Measurements from ENCODE around the gene POLR2L. TPM values are rescaled to one million over a fixed set of nuclear protein-coding genes. Genes with fewer than 3 reads are reported as not detected.

The POLR2L gene
- total RNA-seq, 2 experiments from 2014 or later: 90.3 to 96.0 TPM

DNA sequence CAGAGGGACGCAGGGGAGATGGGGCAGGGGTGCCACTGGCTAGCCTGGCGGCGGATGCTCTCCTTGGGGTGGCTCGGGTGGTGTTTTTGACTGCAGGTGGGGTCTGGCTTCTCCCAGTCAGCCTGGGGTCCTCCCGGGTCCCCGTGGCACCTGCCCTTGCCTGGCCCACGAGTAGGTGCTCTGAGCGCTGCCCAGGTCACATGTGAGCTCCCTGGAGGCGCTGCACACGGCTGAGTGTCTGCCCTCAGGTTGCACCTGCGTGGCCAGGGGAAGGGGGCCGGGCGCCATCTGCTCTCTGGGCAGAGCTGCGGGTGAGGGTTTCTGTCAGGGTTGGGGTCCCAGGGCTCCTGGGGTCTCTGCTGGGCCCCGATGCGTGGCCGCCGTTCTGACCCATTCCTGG lies 5.5 kb upstream of the POLR2L start:
- Mint-ChIP-seq H3K9me3 (no peaks in the 10 kb centered on the region), H3K27ac (no peak overlapping the region), H3K4me3 (no peak overlapping the region), H3K36me3 (ENCODE audit: low read depth) (no peaks in the 10 kb centered on the region), H3K27me3 (peaks cover 2% of the 10 kb centered on the region), H3K4me1 (peaks cover 18% of the 10 kb centered on the region)
- DNase-seq: no peak
- ChIA-PET POLR2A (no interaction called here), CTCF (interaction anchor here (1.0 to 3.4 kb wide), 6 partner anchors 9 to 205 kb away, joined by 3 to 19 read pairs (median 5); partner anchors contain the start of gene CD151)

- no peak for DNase-seq
- POLR2A ChIA-PET: no interaction called here
- Mint-ChIP-seq H3K36me3 (ENCODE audit: low read depth) (no peaks in the 10 kb centered on the region), H3K27me3 (peaks cover 2% of the 10 kb centered on the region), H3K4me3 (no peak overlapping the region), H3K4me1 (peaks cover 18% of the 10 kb centered on the region), H3K27ac (no peak overlapping the region), H3K9me3 (no peaks in the 10 kb centered on the region)
- CTCF ChIA-PET: interaction anchor here (1.0 to 3.4 kb wide), 3 partner anchors 13 to 78 kb away, joined by 3 to 19 read pairs (median 3); partner anchors contain the start of gene CD151
These were observed 4.3 kb upstream of the POLR2L start for GRCh38 chr11:846496-847098.

- Mint-ChIP-seq H3K9me3 (no peaks in the 10 kb centered on the region), H3K4me3 (no peak overlapping the region), H3K4me1 (peaks cover 23% of the 10 kb centered on the region), H3K27me3 (peaks cover 2% of the 10 kb centered on the region), H3K27ac (no peak overlapping the region), H3K36me3 (ENCODE audit: low read depth) (no peaks in the 10 kb centered on the region)
- ChIA-PET CTCF (interaction anchor here (1.0 to 3.4 kb wide), 3 partner anchors 12 to 79 kb away, joined by 3 to 19 read pairs (median 3); partner anchors contain the start of gene CD151), POLR2A (no interaction called here)
- no peak for DNase-seq
These were observed 3.7 kb upstream of the POLR2L start for GRCh38 chr11:845872-846495.

DNA sequence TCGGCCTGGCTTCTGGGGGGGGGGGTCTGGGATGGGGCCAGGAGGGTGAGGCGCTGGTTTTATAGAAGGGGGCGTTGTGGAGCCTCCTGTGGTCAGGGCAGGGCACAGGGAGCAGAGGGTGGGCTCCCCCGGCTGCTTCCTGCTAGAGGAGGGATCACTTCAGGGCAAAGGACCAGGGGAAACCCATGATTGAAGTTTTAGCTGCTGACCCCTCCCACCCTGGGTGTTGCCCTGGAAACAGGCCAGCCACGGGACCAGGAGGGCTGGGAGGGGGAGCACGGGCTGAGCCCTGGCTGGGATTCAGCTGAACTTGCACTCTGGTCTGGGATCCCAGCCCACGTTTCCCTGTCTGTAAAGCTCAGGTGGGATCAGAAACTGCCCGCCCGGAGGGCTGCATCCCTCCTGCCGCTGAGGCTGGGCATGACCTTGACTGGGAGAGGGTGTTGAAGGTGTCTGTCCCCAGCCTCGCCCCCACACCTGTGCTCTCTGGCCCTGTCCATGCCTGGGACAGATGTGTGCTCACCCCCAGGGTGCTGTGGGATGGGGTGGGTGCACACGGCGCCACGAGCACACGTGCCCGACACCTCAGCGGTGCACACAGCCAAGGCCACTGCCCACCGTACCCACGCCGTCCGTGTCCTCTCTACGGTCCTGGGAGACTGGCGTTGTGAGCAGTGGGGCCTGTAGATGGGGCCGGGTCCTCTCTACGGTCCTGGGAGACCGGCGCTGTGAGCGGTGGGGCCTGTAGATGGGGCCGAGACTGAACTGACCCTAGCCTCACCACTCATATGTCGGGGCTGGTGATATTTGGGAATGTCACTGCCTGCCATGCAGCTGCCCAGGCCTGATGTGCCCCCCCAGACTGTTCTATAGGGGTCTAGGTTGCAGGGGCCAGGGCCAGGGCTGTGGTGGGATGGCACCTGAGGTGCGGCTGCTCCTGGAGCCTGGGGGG lies 2.6 kb upstream of the POLR2L start:
- Mint-ChIP-seq H3K36me3 (ENCODE audit: low read depth) (peaks cover 3% of the 10 kb centered on the region), H3K27ac (no peak overlapping the region), H3K4me3 (no peak overlapping the region), H3K9me3 (no peaks in the 10 kb centered on the region), H3K27me3 (peaks cover 2% of the 10 kb centered on the region), H3K4me1 (peaks cover 33% of the 10 kb centered on the region)
- ChIA-PET POLR2A (no interaction called here), CTCF (interaction anchor here (0.6 kb wide), 1 partner anchor 730 kb away, joined by 3 read pairs; no protein-coding TSS in a partner anchor)
- no peak for DNase-seq

DNA sequence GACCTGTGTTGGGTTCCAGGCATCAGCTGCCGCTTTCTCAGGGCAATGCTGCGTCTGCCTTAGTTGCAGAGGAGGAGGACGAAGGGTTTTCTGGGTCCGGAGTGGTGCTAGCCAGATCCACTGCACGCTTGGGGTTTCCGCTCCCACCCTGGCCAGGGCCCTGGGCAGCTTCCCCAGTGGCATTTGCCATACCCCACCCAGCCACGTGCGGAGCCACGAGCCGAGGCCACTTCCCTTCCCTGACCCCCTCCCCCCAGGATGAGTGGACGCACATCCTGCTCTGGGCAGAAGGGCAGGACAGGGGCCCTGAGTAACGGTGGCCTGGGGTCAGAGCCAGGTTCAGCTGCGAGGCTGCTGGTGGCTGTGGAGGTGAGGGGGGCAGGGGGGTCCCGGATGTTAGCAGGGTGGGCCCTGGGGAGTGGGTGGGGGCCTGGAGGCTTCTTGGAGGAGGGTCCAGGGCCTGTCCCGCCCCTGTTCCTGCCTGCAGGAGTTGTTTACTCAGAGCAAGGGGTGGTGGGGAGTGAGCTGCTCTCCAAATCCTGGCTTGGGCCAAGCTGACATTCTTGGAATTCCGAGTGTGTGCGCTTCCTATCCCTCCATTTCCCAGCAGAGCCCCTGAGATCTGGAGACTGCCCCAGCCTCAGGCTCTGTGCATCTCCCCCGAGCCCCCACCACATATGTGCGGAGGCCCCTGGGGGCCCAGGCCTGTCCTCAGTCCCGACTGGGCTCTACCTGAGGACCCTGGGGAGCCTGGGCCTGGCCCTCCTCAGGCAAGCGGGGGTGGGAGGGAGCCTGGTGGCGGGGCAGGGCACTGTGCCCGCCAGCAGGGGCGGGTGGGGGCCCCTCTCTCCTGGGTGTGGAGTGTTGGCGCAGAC lies 1.7 kb upstream of the POLR2L start:
- H3K4me1 Mint-ChIP-seq: peaks cover 34% of the 10 kb centered on the region
- H3K4me3 Mint-ChIP-seq: peak overlapping the region; percentile 70
- H3K9me3 Mint-ChIP-seq: no peaks in the 10 kb centered on the region
- H3K27me3 Mint-ChIP-seq: peaks cover 2% of the 10 kb centered on the region
- H3K36me3 Mint-ChIP-seq (ENCODE audit: low read depth): peaks cover 3% of the 10 kb centered on the region
- POLR2A ChIA-PET: no interaction called here
- peak overlapping the region; percentile 42 for H3K27ac Mint-ChIP-seq
- DNase-seq: no peak
- CTCF ChIA-PET: interaction anchor here (0.8 to 1.4 kb wide), 3 partner anchors 11 to 68 kb away, joined by 3 to 4 read pairs (median 3); partner anchors contain the start of genes CD151 and CRACR2B

- ChIA-PET CTCF (interaction anchor here (0.7 to 1.8 kb wide), 6 partner anchors 10 to 69 kb away, joined by 3 to 4 read pairs (median 3); partner anchors contain the start of genes CD151 and CRACR2B), POLR2A (no interaction called here)
- no peak for DNase-seq
- peak overlapping the region; percentile 70 for H3K4me3 Mint-ChIP-seq
- H3K4me1 Mint-ChIP-seq: peaks cover 29% of the 10 kb centered on the region
- H3K27me3 Mint-ChIP-seq: peaks cover 2% of the 10 kb centered on the region
- H3K9me3 Mint-ChIP-seq: no peaks in the 10 kb centered on the region
- H3K36me3 Mint-ChIP-seq (ENCODE audit: low read depth): peaks cover 5% of the 10 kb centered on the region
- H3K27ac Mint-ChIP-seq: peak overlapping the region; percentile 42
These were observed 881 bp upstream of the POLR2L start for GRCh38 chr11:843086-843734.

DNA sequence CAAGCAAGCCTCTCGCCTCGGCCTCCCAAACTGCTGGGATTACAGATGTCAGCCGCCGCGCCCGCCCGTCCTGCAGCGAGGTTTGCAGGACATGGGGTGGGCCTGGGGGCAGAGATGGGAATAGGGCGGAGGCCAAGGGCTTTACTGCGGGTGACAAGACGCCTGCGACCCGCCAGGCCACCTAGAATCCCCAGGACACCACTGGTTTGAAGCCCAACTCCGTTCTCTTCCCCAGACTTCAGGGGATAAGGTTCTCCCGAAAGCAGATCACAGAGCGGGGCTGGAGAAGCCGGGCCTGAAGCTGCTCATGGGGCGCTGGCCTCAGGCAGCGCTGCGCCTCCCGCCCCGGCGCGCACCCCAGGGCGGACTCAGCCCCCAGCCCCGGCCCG lies 354 bp downstream of the POLR2L start:
- no peaks in the 10 kb centered on the region for H3K9me3 Mint-ChIP-seq
- DNase-seq: no peak
- peaks cover 5% of the 10 kb centered on the region for H3K36me3 Mint-ChIP-seq (ENCODE audit: low read depth)
- CTCF ChIA-PET: interaction anchor here (1.0 to 1.8 kb wide), 4 partner anchors 9 to 733 kb away, joined by 3 to 7 read pairs (median 4); partner anchors contain the start of gene CD151
- H3K4me1 Mint-ChIP-seq: peaks cover 29% of the 10 kb centered on the region
- peak overlapping the region; percentile 84 for H3K27ac Mint-ChIP-seq
- POLR2A ChIA-PET: no interaction called here
- peaks cover 2% of the 10 kb centered on the region for H3K27me3 Mint-ChIP-seq
- peak overlapping the region; percentile 81 for H3K4me3 Mint-ChIP-seq

DNA sequence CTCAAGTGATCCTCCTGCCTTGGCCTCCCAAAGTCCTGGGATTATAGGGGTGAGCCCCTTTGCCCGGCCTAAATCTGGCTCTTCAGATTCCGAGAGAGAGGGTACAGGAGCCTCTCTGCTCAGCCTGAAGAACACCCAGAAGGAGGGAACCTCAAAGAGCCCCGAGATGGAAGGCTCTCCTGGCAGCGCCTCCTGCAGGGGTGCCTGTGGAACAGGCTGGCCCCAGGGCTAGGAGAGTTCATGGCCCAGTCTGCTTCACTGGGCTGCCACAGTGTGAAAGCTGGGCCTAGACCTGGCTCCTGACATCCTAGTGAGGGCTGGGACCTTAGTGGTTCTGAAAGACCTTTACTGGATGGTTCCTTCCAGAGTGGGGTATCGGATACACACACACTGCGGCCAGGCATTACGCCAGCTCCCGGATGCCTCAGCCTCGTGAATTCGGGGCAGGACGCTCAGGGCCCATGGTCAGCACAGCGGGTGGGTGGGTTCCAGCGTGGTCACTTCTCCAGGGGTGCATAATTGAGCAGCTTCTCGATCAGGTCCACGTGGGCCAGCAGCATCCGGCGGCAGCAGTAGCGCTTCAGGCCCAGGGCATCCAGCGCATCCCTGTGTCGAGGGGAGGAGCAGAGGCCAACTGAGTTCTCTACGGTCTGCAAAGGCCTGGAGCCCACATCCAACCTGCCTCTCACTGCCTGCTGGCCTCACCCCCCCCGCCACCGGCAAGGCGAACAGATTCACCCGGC lies 2.3 kb downstream of the POLR2L start:
- ChIA-PET POLR2A (no interaction called here), CTCF (interaction anchor here (1.8 kb wide), 1 partner anchor 7 kb away, joined by 7 read pairs; the partner anchor contains the start of gene CD151)
- H3K4me1 Mint-ChIP-seq: peaks cover 28% of the 10 kb centered on the region
- no peaks in the 10 kb centered on the region for H3K9me3 Mint-ChIP-seq
- DNase-seq: no peak
- H3K36me3 Mint-ChIP-seq (ENCODE audit: low read depth): peaks cover 5% of the 10 kb centered on the region
- H3K4me3 Mint-ChIP-seq: peak overlapping the region; percentile 81
- peak overlapping the region; percentile 63 for H3K27ac Mint-ChIP-seq
- H3K27me3 Mint-ChIP-seq: peaks cover 2% of the 10 kb centered on the region

GRCh38 chr11:839280-839623 lies 3.1 kb downstream of the POLR2L start:
- no peak overlapping the region for H3K27ac Mint-ChIP-seq
- no peak overlapping the region for H3K4me3 Mint-ChIP-seq
- POLR2A ChIA-PET: no interaction called here
- peaks cover 24% of the 10 kb centered on the region for H3K4me1 Mint-ChIP-seq
- no peaks in the 10 kb centered on the region for H3K9me3 Mint-ChIP-seq
- peaks cover 2% of the 10 kb centered on the region for H3K27me3 Mint-ChIP-seq
- H3K36me3 Mint-ChIP-seq (ENCODE audit: low read depth): peaks cover 5% of the 10 kb centered on the region
- CTCF ChIA-PET: no interaction called here
- no peak for DNase-seq

GRCh38 chr11:838441-839279 lies 3.7 kb downstream of the POLR2L start:
- POLR2A ChIA-PET: no interaction called here
- H3K27ac Mint-ChIP-seq: no peak overlapping the region
- CTCF ChIA-PET: interaction anchor here (0.7 to 0.9 kb wide), 2 partner anchors 10 to 68 kb away, joined by 3 read pairs; no protein-coding TSS in a partner anchor
- no peak for DNase-seq
- peaks cover 5% of the 10 kb centered on the region for H3K27me3 Mint-ChIP-seq
- no peak overlapping the region for H3K4me3 Mint-ChIP-seq
- peaks cover 5% of the 10 kb centered on the region for H3K36me3 Mint-ChIP-seq (ENCODE audit: low read depth)
- peaks cover 26% of the 10 kb centered on the region for H3K4me1 Mint-ChIP-seq
- no peaks in the 10 kb centered on the region for H3K9me3 Mint-ChIP-seq

DNA sequence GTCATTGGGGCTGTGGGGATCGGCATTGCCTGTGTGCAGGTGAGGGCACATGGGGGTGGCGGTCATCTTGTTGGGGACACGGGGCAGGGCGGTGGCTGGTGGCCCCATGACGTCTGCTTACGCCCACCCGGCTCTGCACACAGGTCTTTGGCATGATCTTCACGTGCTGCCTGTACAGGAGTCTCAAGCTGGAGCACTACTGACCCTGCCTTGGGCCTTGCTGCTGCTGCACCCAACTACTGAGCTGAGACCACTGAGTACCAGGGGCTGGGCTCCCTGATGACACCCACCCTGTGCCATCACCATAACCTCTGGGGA lies 4.4 kb downstream of the POLR2L start:
- no peak overlapping the region for H3K27ac Mint-ChIP-seq
- H3K27me3 Mint-ChIP-seq: peaks cover 4% of the 10 kb centered on the region
- peaks cover 5% of the 10 kb centered on the region for H3K36me3 Mint-ChIP-seq (ENCODE audit: low read depth)
- no peaks in the 10 kb centered on the region for H3K9me3 Mint-ChIP-seq
- CTCF ChIA-PET: interaction anchor here (0.7 to 0.9 kb wide), 2 partner anchors 11 to 68 kb away, joined by 3 read pairs; no protein-coding TSS in a partner anchor
- no peak overlapping the region for H3K4me3 Mint-ChIP-seq
- H3K4me1 Mint-ChIP-seq: peaks cover 24% of the 10 kb centered on the region
- POLR2A ChIA-PET: no interaction called here
- DNase-seq: no peak

Measured in activated CD4-positive, alpha-beta T cell treated with anti-CD3 and anti-CD28 coated beads, Interleukin-2, amount 10 ng/mL, durations not matched to agents 7 days and 5 days (primary cell).